Effector memory CD4-positive, alpha-beta T cell (primary cell): ENCODE data around the gene LRCOL1.

Source experiments
- DNase-seq, 3 donors: peaks; one replicate each; pipeline ENCODE4 v3.0.0-alpha.2; 2020
- H3K27ac ChIP-seq: 2 replicates; pipeline ENCODE4 v1.7.0; 2013; ENCODE audit warnings: mild to moderate bottlenecking, low read length, moderate library complexity; ENCODE audit not compliant: insufficient read depth, poor library complexity, severe bottlenecking
- H3K27me3 ChIP-seq: replicated peaks from 2 replicates; pipeline ENCODE4 v1.7.0; 2013; ENCODE audit warnings: mild to moderate bottlenecking, low read length; ENCODE audit not compliant: insufficient read depth, control insufficient read depth, poor library complexity, severe bottlenecking
- H3K36me3 ChIP-seq: 2 replicates; pipeline ENCODE4 v1.7.0; 2013; ENCODE audit warnings: mild to moderate bottlenecking, low read length, moderate library complexity; ENCODE audit not compliant: control insufficient read depth, insufficient read depth
- H3K4me1 ChIP-seq: 2 replicates; pipeline ENCODE4 v1.7.0; 2013; ENCODE audit warnings: low read length, mild to moderate bottlenecking; ENCODE audit not compliant: control insufficient read depth, insufficient read depth, poor library complexity, severe bottlenecking
- H3K4me3 ChIP-seq: 2 replicates; pipeline ENCODE4 v1.7.0; 2013; ENCODE audit warnings: low read length, low read depth, mild to moderate bottlenecking; ENCODE audit not compliant: insufficient read depth, poor library complexity, severe bottlenecking
- H3K9me3 ChIP-seq: 2 replicates; pipeline ENCODE4 v1.7.0; 2013; ENCODE audit warnings: mild to moderate bottlenecking, low read length, moderate library complexity; ENCODE audit not compliant: control insufficient read depth

LRCOL1 gene

GRCh38 chr12:132648616-132649225 lies 38.3 kb upstream of the LRCOL1 start:
- Histone ChIP-seq H3K4me1 (no peaks in the 10 kb centered on the region), H3K4me3 (no peak overlapping the region), H3K27me3 (no peaks in the 10 kb centered on the region), H3K36me3 (peaks cover 22% of the 10 kb centered on the region), H3K9me3 (no peaks in the 10 kb centered on the region), H3K27ac (no peak overlapping the region)
- DNase-seq = no peak

- Histone ChIP-seq H3K36me3 (peaks cover 27% of the 10 kb centered on the region), H3K27ac (no peak overlapping the region), H3K4me3 (no peak overlapping the region), H3K4me1 (no peaks in the 10 kb centered on the region), H3K9me3 (no peaks in the 10 kb centered on the region), H3K27me3 (no peaks in the 10 kb centered on the region)
- no peak for DNase-seq
Measured at GRCh38 chr12:132647858-132648257, 37.5 kb upstream of the LRCOL1 start.

GRCh38 chr12:132646850-132647249 lies 36.5 kb upstream of the LRCOL1 start:
- DNase-seq = no peak
- no peaks in the 10 kb centered on the region for H3K4me1 ChIP-seq
- H3K27ac ChIP-seq = no peak overlapping the region
- H3K4me3 ChIP-seq = no peak overlapping the region
- no peaks in the 10 kb centered on the region for H3K27me3 ChIP-seq
- H3K9me3 ChIP-seq = no peaks in the 10 kb centered on the region
- H3K36me3 ChIP-seq = peaks cover 33% of the 10 kb centered on the region

GRCh38 chr12:132642846-132643835 lies 32.8 kb upstream of the LRCOL1 start:
- Histone ChIP-seq H3K4me1 (no peaks in the 10 kb centered on the region), H3K4me3 (no peak overlapping the region), H3K27ac (no peak overlapping the region), H3K9me3 (no peaks in the 10 kb centered on the region), H3K36me3 (peaks cover 35% of the 10 kb centered on the region), H3K27me3 (no peaks in the 10 kb centered on the region)
- no peak for DNase-seq

GRCh38 chr12:132641811-132642650 lies 31.6 kb upstream of the LRCOL1 start:
- Histone ChIP-seq H3K36me3 (peaks cover 36% of the 10 kb centered on the region), H3K9me3 (no peaks in the 10 kb centered on the region), H3K4me1 (no peaks in the 10 kb centered on the region), H3K27ac (no peak overlapping the region), H3K27me3 (no peaks in the 10 kb centered on the region), H3K4me3 (no peak overlapping the region)
- DNase-seq = no peak

DNA sequence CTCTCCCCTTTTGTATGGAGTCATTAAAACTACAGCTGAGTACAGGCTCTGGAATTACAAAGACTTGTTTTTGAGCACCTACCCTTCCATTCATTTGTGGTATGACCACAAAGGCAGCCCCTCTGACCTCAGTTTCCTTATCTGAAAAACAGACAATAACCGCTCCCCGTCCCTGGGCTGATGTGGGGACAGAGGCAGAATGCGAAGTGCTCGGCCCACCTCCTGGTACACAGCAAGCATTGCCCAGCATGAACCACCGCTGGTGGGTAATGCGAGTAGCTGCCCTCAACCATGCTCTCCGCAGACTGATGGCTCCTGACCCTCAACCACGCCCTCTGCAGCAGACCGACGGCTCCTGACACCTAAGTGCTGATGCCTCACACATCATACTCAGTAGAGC lies 30.6 kb upstream of the LRCOL1 start:
- Histone ChIP-seq H3K36me3 (peaks cover 44% of the 10 kb centered on the region), H3K27me3 (no peaks in the 10 kb centered on the region), H3K27ac (no peak overlapping the region), H3K9me3 (no peaks in the 10 kb centered on the region), H3K4me1 (no peaks in the 10 kb centered on the region), H3K4me3 (no peak overlapping the region)
- no peak for DNase-seq

GRCh38 chr12:132639956-132640520 lies 29.7 kb upstream of the LRCOL1 start:
- DNase-seq = no peak
- Histone ChIP-seq H3K36me3 (peaks cover 53% of the 10 kb centered on the region), H3K27ac (no peak overlapping the region), H3K4me3 (no peak overlapping the region), H3K27me3 (no peaks in the 10 kb centered on the region), H3K4me1 (no peaks in the 10 kb centered on the region), H3K9me3 (no peaks in the 10 kb centered on the region)

DNA sequence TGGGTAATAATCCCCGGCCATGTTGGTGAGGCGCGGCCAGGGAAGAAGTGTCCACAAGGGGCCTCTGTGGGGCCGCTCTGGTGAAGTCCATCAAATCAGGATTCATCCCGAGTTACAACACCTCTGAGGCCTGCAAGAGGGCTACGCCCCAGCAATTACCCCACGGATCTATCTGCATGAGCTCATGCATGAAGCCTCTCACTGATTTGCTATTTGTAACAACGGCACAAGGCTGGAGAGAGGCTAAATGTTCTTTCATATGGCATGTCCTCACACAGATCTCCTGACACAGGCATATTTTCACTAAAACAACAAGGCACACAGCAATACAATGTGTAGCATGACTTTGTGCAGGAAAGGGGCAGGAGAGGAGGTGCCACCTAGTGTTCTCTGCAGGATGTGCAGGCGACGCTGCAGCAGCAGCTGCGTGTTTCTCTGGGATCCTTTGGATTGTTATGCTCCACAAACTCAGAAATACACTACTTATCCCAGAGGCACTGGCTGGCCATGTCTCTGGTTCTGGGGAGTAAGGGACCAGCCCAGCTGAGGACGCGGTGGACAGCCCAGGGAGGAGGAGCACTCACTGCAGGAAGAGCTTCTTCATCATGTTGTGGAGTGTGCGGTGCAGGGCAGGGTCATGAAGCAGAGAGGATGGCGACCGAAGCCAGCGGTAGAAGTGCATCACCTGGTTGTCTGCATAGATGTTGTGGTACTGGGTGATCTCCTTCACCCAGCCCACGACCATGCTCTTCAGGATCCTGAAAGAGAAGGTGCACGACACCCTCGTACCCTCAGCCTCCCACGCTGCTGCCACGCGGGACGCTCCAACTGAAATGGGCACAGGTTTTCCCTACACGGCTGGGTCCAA lies 28.4 kb upstream of the LRCOL1 start:
- H3K9me3 ChIP-seq = no peaks in the 10 kb centered on the region
- H3K4me1 ChIP-seq = no peaks in the 10 kb centered on the region
- DNase-seq = no peak
- H3K36me3 ChIP-seq = peaks cover 65% of the 10 kb centered on the region
- no peak overlapping the region for H3K4me3 ChIP-seq
- H3K27ac ChIP-seq = no peak overlapping the region
- H3K27me3 ChIP-seq = no peaks in the 10 kb centered on the region

DNA sequence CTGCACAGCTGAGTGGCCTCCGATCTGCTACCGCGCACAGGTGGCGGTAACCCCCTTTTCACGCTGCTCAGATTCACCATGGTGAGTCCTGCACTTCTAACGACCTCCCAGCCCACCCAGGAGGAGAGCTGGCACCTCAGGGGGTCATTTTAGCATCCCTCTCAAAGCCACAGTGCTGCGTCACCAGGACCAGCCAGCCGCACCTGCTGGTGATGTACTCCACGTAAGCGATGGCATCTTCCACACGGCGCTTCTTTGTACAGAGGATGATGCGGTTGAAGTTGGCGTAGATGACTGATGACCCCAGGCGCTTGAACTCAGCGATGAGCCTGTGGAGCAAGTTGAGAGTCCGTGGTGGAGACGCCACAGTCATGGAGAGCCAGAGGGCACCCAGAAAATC lies 27.4 kb upstream of the LRCOL1 start:
- H3K9me3 ChIP-seq = no peaks in the 10 kb centered on the region
- no peaks in the 10 kb centered on the region for H3K27me3 ChIP-seq
- no peaks in the 10 kb centered on the region for H3K4me1 ChIP-seq
- DNase-seq = no peak
- peaks cover 62% of the 10 kb centered on the region for H3K36me3 ChIP-seq
- H3K4me3 ChIP-seq = no peak overlapping the region
- no peak overlapping the region for H3K27ac ChIP-seq
